ENCODE data around the gene HTD2. TPM values are rescaled to one million over a fixed set of nuclear protein-coding genes. Genes with fewer than 3 reads are reported as not detected.

HTD2 gene
- polyA plus RNA-seq, 1 of the 3 experiments (the other 2 are of a cell fraction): 3.0 TPM

GRCh38 chr3:58349792-58350626 is 43.7 kb downstream of the HTD2 start:
- WGBS (ENCODE audit: low lambda C conversion rate): 88% methylated on average over 7 of the region's 7 CpGs
- H3K27ac ChIP-seq (ENCODE audit: low read depth in 2 of 2, low read length in 1 of 2): no peak overlapping the region
- no peak overlapping the region for H3K4me3 ChIP-seq (ENCODE audit: low read depth in 2 of 2, low read length in 1 of 2)
- H4K20me1 ChIP-seq (ENCODE audit: insufficient read depth): no peaks in the 10 kb centered on the region
- H3K36me3 ChIP-seq (replicated peaks in 1 of 2; ENCODE audit: control insufficient read depth in 1 of 2, insufficient read depth in 2 of 2, low read length in 1 of 2): no peaks in the 10 kb centered on the region
- peaks cover 0 to 4% of the 10 kb centered on the region in 2 experiments; a peak in 1 of 4 replicates for H3K4me1 ChIP-seq (ENCODE audit: control insufficient read depth in 1 of 2, insufficient read depth in 2 of 2, low read depth in 1 of 2, low read length in 1 of 2)
- ChIA-PET CTCF (interaction anchor here (0.8 to 2.4 kb wide), 7 partner anchors 9 to 141 kb away, joined by 3 to 10 read pairs (median 7); partner anchors contain the start of genes HTD2, PXK and RPP14), POLR2A (no interaction called here)
- no peak overlapping the region for H3K9ac ChIP-seq
- DNase-seq: no peak
- H3K9me2 ChIP-seq: no peaks in the 10 kb centered on the region
- H3K79me2 ChIP-seq (ENCODE audit: insufficient read depth): peaks cover 11% of the 10 kb centered on the region
- H3F3A ChIP-seq (replicated peaks; ENCODE audit: insufficient read depth): no peaks in the 10 kb centered on the region
- no peak overlapping the region for H2AFZ ChIP-seq (ENCODE audit: low read depth)
- no peak for TF ChIP-seq FOXM1 (IDR thresholded peaks at IDR 0.05; ENCODE audit: low read depth)
- TF ChIP-seq MXI1 (IDR thresholded peaks at IDR 0.05; ENCODE audit: low read depth, low read length): no peak
- TF ChIP-seq SMC3 (IDR thresholded peaks at IDR 0.05; ENCODE audit: low read depth, low read length): no peak
- no peak for TF ChIP-seq EZH2phosphoT487 (IDR thresholded peaks at IDR 0.05; ENCODE audit: borderline replicate concordance, low read depth)
- TF ChIP-seq, protein P1, sequence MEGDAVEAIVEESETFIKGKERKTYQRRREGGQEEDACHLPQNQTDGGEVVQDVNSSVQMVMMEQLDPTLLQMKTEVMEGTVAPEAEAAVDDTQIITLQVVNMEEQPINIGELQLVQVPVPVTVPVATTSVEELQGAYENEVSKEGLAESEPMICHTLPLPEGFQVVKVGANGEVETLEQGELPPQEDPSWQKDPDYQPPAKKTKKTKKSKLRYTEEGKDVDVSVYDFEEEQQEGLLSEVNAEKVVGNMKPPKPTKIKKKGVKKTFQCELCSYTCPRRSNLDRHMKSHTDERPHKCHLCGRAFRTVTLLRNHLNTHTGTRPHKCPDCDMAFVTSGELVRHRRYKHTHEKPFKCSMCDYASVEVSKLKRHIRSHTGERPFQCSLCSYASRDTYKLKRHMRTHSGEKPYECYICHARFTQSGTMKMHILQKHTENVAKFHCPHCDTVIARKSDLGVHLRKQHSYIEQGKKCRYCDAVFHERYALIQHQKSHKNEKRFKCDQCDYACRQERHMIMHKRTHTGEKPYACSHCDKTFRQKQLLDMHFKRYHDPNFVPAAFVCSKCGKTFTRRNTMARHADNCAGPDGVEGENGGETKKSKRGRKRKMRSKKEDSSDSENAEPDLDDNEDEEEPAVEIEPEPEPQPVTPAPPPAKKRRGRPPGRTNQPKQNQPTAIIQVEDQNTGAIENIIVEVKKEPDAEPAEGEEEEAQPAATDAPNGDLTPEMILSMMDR (IDR thresholded peaks at IDR 0.05): no peak
- TF ChIP-seq RFX5 (IDR thresholded peaks at IDR 0.05; ENCODE audit: low read length): no peak
- TF ChIP-seq FOSL2 (IDR thresholded peaks at IDR 0.05; ENCODE audit: borderline replicate concordance, low read depth): no peak
- no peak for TF ChIP-seq TEAD4 (IDR thresholded peaks at IDR 0.05; ENCODE audit: borderline replicate concordance, insufficient read depth)
- H3K9me3 ChIP-seq: no peaks in the 10 kb centered on the region
- no peaks in the 10 kb centered on the region for H3K27me3 ChIP-seq (ENCODE audit: insufficient read depth)
- no peak overlapping the region for H3K4me2 ChIP-seq

GRCh38 chr3:58350627-58351013 is 44.3 kb downstream of the HTD2 start:
- H3K27me3 ChIP-seq (ENCODE audit: insufficient read depth): no peaks in the 10 kb centered on the region
- peaks cover 0 to 4% of the 10 kb centered on the region in 2 experiments; a peak in 1 of 4 replicates for H3K4me1 ChIP-seq (ENCODE audit: control insufficient read depth in 1 of 2, insufficient read depth in 2 of 2, low read depth in 1 of 2, low read length in 1 of 2)
- DNase-seq: no peak
- WGBS (ENCODE audit: low lambda C conversion rate): 94% methylated on average over 2 of the region's 2 CpGs
- H3K27ac ChIP-seq (ENCODE audit: low read depth in 2 of 2, low read length in 1 of 2): no peak overlapping the region
- CTCF ChIA-PET: interaction anchor here (0.6 to 2.4 kb wide), 7 partner anchors 8 to 267 kb away, joined by 3 to 10 read pairs (median 7); partner anchors contain the start of genes HTD2, PXK and RPP14
- H3F3A ChIP-seq (replicated peaks; ENCODE audit: insufficient read depth): no peaks in the 10 kb centered on the region
- no peaks in the 10 kb centered on the region for H3K9me3 ChIP-seq
- H2AFZ ChIP-seq (ENCODE audit: low read depth): no peak overlapping the region
- no peaks in the 10 kb centered on the region for H3K9me2 ChIP-seq
- no peak overlapping the region for H3K4me3 ChIP-seq (ENCODE audit: low read depth in 2 of 2, low read length in 1 of 2)
- no peaks in the 10 kb centered on the region for H4K20me1 ChIP-seq (ENCODE audit: insufficient read depth)
- peaks cover 11% of the 10 kb centered on the region for H3K79me2 ChIP-seq (ENCODE audit: insufficient read depth)
- no peaks in the 10 kb centered on the region for H3K36me3 ChIP-seq (replicated peaks in 1 of 2; ENCODE audit: control insufficient read depth in 1 of 2, insufficient read depth in 2 of 2, low read length in 1 of 2)
- H3K4me2 ChIP-seq: no peak overlapping the region
- no peak overlapping the region for H3K9ac ChIP-seq
- POLR2A ChIA-PET: no interaction called here
- TF ChIP-seq MAX (IDR thresholded peaks at IDR 0.05; ENCODE audit: low read depth) (no peak), NFIC (IDR thresholded peaks at IDR 0.05; ENCODE audit: borderline replicate concordance) (no peak), TAF1 (IDR thresholded peaks at IDR 0.05; ENCODE audit: borderline replicate concordance, low read depth, low read length) (no peak), RCOR1 (IDR thresholded peaks at IDR 0.05; ENCODE audit: low read length) (no peak), PBX3 (IDR thresholded peaks at IDR 0.05) (no peak), REST (IDR thresholded peaks at IDR 0.05; ENCODE audit: low read depth, low read length) (no peak), NRF1 (IDR thresholded peaks at IDR 0.05; ENCODE audit: low read depth, low read length) (no peak), JUND (IDR thresholded peaks at IDR 0.05) (no peak)
- TF ChIP-seq, protein P2, sequence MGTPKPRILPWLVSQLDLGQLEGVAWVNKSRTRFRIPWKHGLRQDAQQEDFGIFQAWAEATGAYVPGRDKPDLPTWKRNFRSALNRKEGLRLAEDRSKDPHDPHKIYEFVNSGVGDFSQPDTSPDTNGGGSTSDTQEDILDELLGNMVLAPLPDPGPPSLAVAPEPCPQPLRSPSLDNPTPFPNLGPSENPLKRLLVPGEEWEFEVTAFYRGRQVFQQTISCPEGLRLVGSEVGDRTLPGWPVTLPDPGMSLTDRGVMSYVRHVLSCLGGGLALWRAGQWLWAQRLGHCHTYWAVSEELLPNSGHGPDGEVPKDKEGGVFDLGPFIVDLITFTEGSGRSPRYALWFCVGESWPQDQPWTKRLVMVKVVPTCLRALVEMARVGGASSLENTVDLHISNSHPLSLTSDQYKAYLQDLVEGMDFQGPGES (IDR thresholded peaks at IDR 0.05; ENCODE audit: low read depth, low read length): no peak
- TF ChIP-seq, protein P3, sequence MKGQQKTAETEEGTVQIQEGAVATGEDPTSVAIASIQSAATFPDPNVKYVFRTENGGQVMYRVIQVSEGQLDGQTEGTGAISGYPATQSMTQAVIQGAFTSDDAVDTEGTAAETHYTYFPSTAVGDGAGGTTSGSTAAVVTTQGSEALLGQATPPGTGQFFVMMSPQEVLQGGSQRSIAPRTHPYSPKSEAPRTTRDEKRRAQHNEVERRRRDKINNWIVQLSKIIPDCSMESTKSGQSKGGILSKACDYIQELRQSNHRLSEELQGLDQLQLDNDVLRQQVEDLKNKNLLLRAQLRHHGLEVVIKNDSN (IDR thresholded peaks at IDR 0.05; ENCODE audit: borderline replicate concordance, low read depth): no peak
